Stomach (tissue), 9 donors: ENCODE results near the gene F12. TPM values are rescaled to one million over a fixed set of nuclear protein-coding genes. Genes with fewer than 3 reads are reported as not detected.

ENCODE experiments used
- DNase-seq, 2 donors: peaks; one replicate each; pipeline versions ENCODE4 v3.0.0 to v3.0.0-alpha.2; 2013 to 2019
- H3K27ac ChIP-seq, 5 donors: fragments of 200-600 bp in 4 of 5; sonication (generic) in 4 of 5; one replicate each; pipeline ENCODE4 v1.5.1; 2013 to 2019; ENCODE audit warnings: mild to moderate bottlenecking in 1 of 5, moderate library complexity in 1 of 5
- H3K27me3 ChIP-seq, 3 donors: fragments of 200-600 bp; sonication (generic); one replicate each; pipeline ENCODE4 v1.5.1; 2017 to 2019; ENCODE audit warnings: mixed run types in 1 of 3
- H3K36me3 ChIP-seq, 4 donors: fragments of 200-600 bp; sonication (generic); 1 replicate in 3 of 4; 2 replicates in 1 of 4; pipeline ENCODE4 v1.5.1; 2016 to 2019
- H3K4me1 ChIP-seq, 4 donors: fragments of 200-600 bp; sonication (generic); one replicate each; pipeline ENCODE4 v1.5.1; 2016 to 2019
- H3K4me3 ChIP-seq, 4 donors: fragments of 200-600 bp; sonication (generic) in 3 of 4; one replicate each; pipeline ENCODE4 v1.5.1; 2016 to 2019; ENCODE audit warnings: mild to moderate bottlenecking in 1 of 4
- H3K9me3 ChIP-seq, 4 donors: fragments of 200-600 bp; sonication (generic); one replicate each; pipeline ENCODE4 v1.5.1; 2016 to 2019
- CTCF ChIP-seq, 7 experiments: fragments of 450-650 bp in 4 of 7; fragments of 200-600 bp in 3 of 7; sonication (generic) in 3 of 7; IDR thresholded peaks; one replicate each; pipeline ENCODE4 v1.5.1; 2016 to 2019; ENCODE audit warnings: antibody characterized with exemption in 7 of 7, control low read depth in 2 of 7, mild to moderate bottlenecking in 1 of 7
- EP300 ChIP-seq: sonication (generic); formaldehyde crosslinking; IDR thresholded peaks from one replicate; pipeline ENCODE4 v1.6.1; 2017; ENCODE audit warnings: antibody characterized with exemption
- POLR2A ChIP-seq, 4 donors: fragments of 450-650 bp; IDR thresholded peaks; one replicate each; pipeline ENCODE4 v1.6.1; 2016; ENCODE audit warnings: antibody characterized with exemption in 4 of 4, control low read depth in 2 of 4, mild to moderate bottlenecking in 1 of 4, moderate library complexity in 1 of 4
- POLR2AphosphoS5 ChIP-seq, 3 donors: sonication (generic); formaldehyde crosslinking; IDR thresholded peaks; one replicate each; pipeline ENCODE4 v1.6.1; 2016; ENCODE audit warnings: antibody characterized with exemption in 3 of 3
- WGBS, 5 donors: extraction: QIAGEN DNeasy Blood & Tissue Kit in 3 of 5; methylation state at CpG; one replicate each; pipeline versions ENCODE4 v1.1.5 to v1.1.7; 2013 to 2018; 5-methylcytosine and 5-hydroxymethylcytosine counted together
- intact Hi-C: fragments of 100-400 bp; cut with DNase I; formaldehyde crosslinking; loops from one replicate; pipeline ENCODE4 v1.15.1; 2023; ENCODE audit warnings: low total_unique reads
- polyA plus RNA-seq, 3 donors: library from polyadenylated mRNA; stranded (reverse); fragments of 200-250 nt; gene quantifications; one replicate each; pipeline ENCODE4 v1.2.3, GENCODE V29; 2013
- total RNA-seq, 5 donors: library from RNA; depleted of rRNA; stranded (reverse); fragments of >200 nt; gene quantifications; one replicate each; pipeline versions ENCODE4 v1.1.0 to v1.2.3, GENCODE V29; 2014 to 2016
- donor health status: healthy with polysubstance abuse.
- donor health status: Bipolar disorder and iron deficiency.
- donor health status: healthy.

The F12 gene
- total and polyA plus RNA-seq, 8 donors: 0.50 to 68.3 (median 33.0) TPM; not detected in 4

- Histone ChIP-seq H3K27ac (peak overlapping the region in 1 of 5 donors; percentile 43), H3K36me3 (peaks cover 0 to 9% (median 2%) of the 10 kb centered on the region in 4 donors), H3K9me3 (no peaks in the 10 kb centered on the region), H3K27me3 (no peaks in the 10 kb centered on the region), H3K4me1 (peaks cover 59 to 94% (median 72%) of the 10 kb centered on the region in 4 donors), H3K4me3 (peak overlapping the region in 2 of 4 donors; percentile 44 to 53)
- 84 to 90% (median 85%) methylated on average over 28 to 29 of the region's 29 CpGs for WGBS, 5 donors
- intact Hi-C loops: no loop called here
- TF ChIP-seq POLR2AphosphoS5 (IDR thresholded peaks at IDR 0.05) (no peak), EP300 (no peak), POLR2A (IDR thresholded peaks at IDR 0.05) (no peak), CTCF (IDR thresholded peaks at IDR 0.05) (no peak)
- peak in 1 of 2 donors; percentile 48 for DNase-seq
Measured at GRCh38 chr5:177367981-177368868, 41.1 kb downstream of the F12 start.

- H3K9me3 ChIP-seq: no peaks in the 10 kb centered on the region
- H3K4me3 ChIP-seq: peak overlapping the region; percentile 44 to 53 (median 48)
- peaks cover 66 to 95% (median 79%) of the 10 kb centered on the region in 4 donors for H3K4me1 ChIP-seq
- peaks cover 0 to 9% (median 0%) of the 10 kb centered on the region in 4 donors for H3K36me3 ChIP-seq
- no peak for DNase-seq
- H3K27me3 ChIP-seq: no peaks in the 10 kb centered on the region
- TF ChIP-seq POLR2AphosphoS5 (IDR thresholded peaks at IDR 0.05): no peak
- no peak for TF ChIP-seq EP300
- TF ChIP-seq CTCF (IDR thresholded peaks at IDR 0.05): no peak
- no peak for TF ChIP-seq POLR2A (IDR thresholded peaks at IDR 0.05)
- peak overlapping the region; percentile 56 to 92 (median 89) for H3K27ac ChIP-seq
- intact Hi-C loops: no loop called here
- WGBS, 5 donors: 23 to 42% (median 30%) methylated on average over 19 to 46 of the region's 46 CpGs
Measured at GRCh38 chr5:177367323-177367848, 42.0 kb downstream of the F12 start.

- peak; percentile 93 to 95 for DNase-seq
- WGBS, 5 donors: 18 to 41% (median 20%) methylated on average over 35 to 36 of the region's 36 CpGs
- H3K27me3 ChIP-seq: no peaks in the 10 kb centered on the region
- TF ChIP-seq POLR2AphosphoS5 (IDR thresholded peaks at IDR 0.05): peak; percentile 20 to 35 (median 26)
- no peak for TF ChIP-seq CTCF (IDR thresholded peaks at IDR 0.05)
- TF ChIP-seq EP300: no peak
- no peak for TF ChIP-seq POLR2A (IDR thresholded peaks at IDR 0.05)
- peak overlapping the region; percentile 83 to 92 (median 89) for H3K27ac ChIP-seq
- peak overlapping the region; percentile 44 to 53 (median 48) for H3K4me3 ChIP-seq
- intact Hi-C loops: no loop called here
- no peaks in the 10 kb centered on the region for H3K9me3 ChIP-seq
- H3K36me3 ChIP-seq: peaks cover 0 to 9% (median 0%) of the 10 kb centered on the region in 4 donors
- peaks cover 66 to 95% (median 80%) of the 10 kb centered on the region in 4 donors for H3K4me1 ChIP-seq
Measured at GRCh38 chr5:177366528-177367322, 42.6 kb downstream of the F12 start.
